Measurements from ENCODE around the gene MSN.

- no peak for TF ChIP-seq CTCF (IDR thresholded peaks at IDR 0.05; ENCODE audit: low read depth, low read length, poor library complexity, severe bottlenecking)
- no peak for TF ChIP-seq EZH2phosphoT487 (IDR thresholded peaks at IDR 0.05; ENCODE audit: borderline replicate concordance, low read length)
These were observed 3.8 kb downstream of the MSN start for GRCh38 chrX:65671286-65671685.

Measured in DOHH2 (cell line).